ENCODE measurements around the gene GBX1. TPM values are rescaled to one million over a fixed set of nuclear protein-coding genes. Genes with fewer than 3 reads are reported as not detected.

Gene GBX1
- total and polyA plus RNA-seq, 2 donors (not counting 3 experiments of a cell fraction or from before 2014, with no cell fraction given), result not detected

GRCh38 chr7:151212626-151213025 is 45.1 kb upstream of the GBX1 start:
- H2AFZ ChIP-seq (ENCODE audit: low read depth, low read length), result no peak overlapping the region
- no peaks in the 10 kb centered on the region for H4K20me1 ChIP-seq (replicated peaks; ENCODE audit: control insufficient read depth, extremely low read depth, insufficient read depth, low read length)
- H3K36me3 ChIP-seq (ENCODE audit: control insufficient read depth in 2 of 2, extremely low read depth in 1 of 2, insufficient read depth in 2 of 2, low read length in 2 of 2), result peaks cover 5 to 20% of the 10 kb centered on the region in 2 experiments
- H3K27ac ChIP-seq (ENCODE audit: insufficient read depth, low read depth, low read length), result no peak overlapping the region
- BruUV-seq (replicated peaks), result no TSS peak
- no peaks in the 10 kb centered on the region for H3K4me1 ChIP-seq (ENCODE audit: control insufficient read depth, extremely low read depth, insufficient read depth, low read length)
- no peaks in the 10 kb centered on the region for H3K9me1 ChIP-seq (replicated peaks; ENCODE audit: control insufficient read depth, extremely low read depth, insufficient read depth, low read length)
- ChIA-PET POLR2A (no interaction called here), CTCF (interaction anchor here (1.0 kb wide), 1 partner anchor 22 kb away, joined by 3 read pairs; no protein-coding TSS in a partner anchor)
- dilution Hi-C loops (cut with MboI; ENCODE audit: extremely low pct_ligation_motif_present, low sequenced_read_pairs) (no loop called here), intact Hi-C loops (cut with micrococcal nuclease) (no loop called here)
- H3K27me3 ChIP-seq (ENCODE audit: control insufficient read depth in 2 of 2, insufficient read depth in 2 of 2, low read length in 2 of 2), result no peaks in the 10 kb centered on the region
- no peaks in the 10 kb centered on the region for H3K9me3 ChIP-seq (replicated peaks; ENCODE audit: control insufficient read depth, insufficient read depth, low read length)
- no peak overlapping the region for H3K4me2 ChIP-seq (ENCODE audit: insufficient read depth, low read length)
- H3K79me2 ChIP-seq (ENCODE audit: control insufficient read depth, insufficient read depth, low read length), result no peaks in the 10 kb centered on the region
- FAIRE-seq (no peak), DNase-seq (ENCODE audit: low read depth, low spot score) (no peak)
- TF ChIP-seq CTCF (IDR thresholded peaks at IDR 0.05; ENCODE audit: extremely low read depth in 1 of 2, insufficient read depth in 1 of 2, low read depth in 1 of 2, low read length in 2 of 2) (no peak), MYC (IDR thresholded peaks at IDR 0.05; ENCODE audit: low read depth, low read length) (no peak), POLR2A (IDR thresholded peaks at IDR 0.05; ENCODE audit: low read depth, low read length) (no peak), MAX (IDR thresholded peaks at IDR 0.05; ENCODE audit: insufficient read depth, insufficient read length) (no peak), POLR2AphosphoS5 (IDR thresholded peaks at IDR 0.05; ENCODE audit: insufficient read depth, low read depth, low read length) (no peak), FOS (IDR thresholded peaks at IDR 0.05; ENCODE audit: borderline replicate concordance, insufficient read depth, low read length) (no peak), JUN (IDR thresholded peaks at IDR 0.05; ENCODE audit: borderline replicate concordance, insufficient read depth, insufficient read length, low read depth) (no peak), GATA2 (IDR thresholded peaks at IDR 0.05; ENCODE audit: insufficient read depth, insufficient read length, low read depth, low read length) (no peak), EZH2 (IDR thresholded peaks at IDR 0.05; ENCODE audit: borderline replicate concordance, low read depth, low read length, severe bottlenecking) (no peak)
- H3K9ac ChIP-seq (replicated peaks; ENCODE audit: extremely low read depth, insufficient read depth, low read length), result no peak overlapping the region
- no peak overlapping the region for H3K4me3 ChIP-seq (replicated peaks in 1 of 3; ENCODE audit: insufficient read depth in 1 of 3, low read depth in 1 of 3, low read length in 3 of 3)

Data from endothelial cell of umbilical vein (primary cell).